ENCODE results near the gene TRAK1.

The TRAK1 gene

GRCh38 chr3:42264399-42265058 lies 173.4 kb downstream of the TRAK1 start:
- peak; percentile 39 to 99 (median 86) for DNase-seq

GRCh38 chr3:42265059-42265991 lies 174.2 kb downstream of the TRAK1 start:
- DNase-seq = peak in 1 of 10 donors; percentile 81
- intact Hi-C loops (cut with DNase I) = no loop called here

More at GRCh38 chr3:42264399-42265058, 173.4 kb downstream of the TRAK1 start:
- intact Hi-C loops (cut with DNase I) = no loop called here

- intact Hi-C loops (cut with DNase I) = no loop called here
- DNase-seq = no peak
These were observed 174.9 kb downstream of the TRAK1 start, which contains the start of gene CCK for GRCh38 chr3:42266085-42266484. TSS of gene CCK (minus strand) at chr3:42266185. CDS start at chr3:42263630, 2,555 bp downstream.

- intact Hi-C loops (cut with DNase I) = no loop called here
- DNase-seq = peak in 5 of 10 donors; percentile 18 to 89 (median 77)
These were observed 176.7 kb downstream of the TRAK1 start for GRCh38 chr3:42267878-42268277.

GRCh38 chr3:42269647-42270046 lies 178.5 kb downstream of the TRAK1 start:
- intact Hi-C loops (cut with DNase I) = no loop called here
- peak in 3 of 10 donors; percentile 28 to 85 (median 75) for DNase-seq

GRCh38 chr3:42270561-42270960 lies 179.4 kb downstream of the TRAK1 start:
- no peak for DNase-seq
- intact Hi-C loops (cut with DNase I) = no loop called here

GRCh38 chr3:42271786-42272185 lies 180.6 kb downstream of the TRAK1 start:
- intact Hi-C loops (cut with DNase I) = no loop called here
- no peak for DNase-seq

GRCh38 chr3:42273361-42273760 lies 182.2 kb downstream of the TRAK1 start:
- no peak for DNase-seq
- intact Hi-C loops (cut with DNase I) = no loop called here

- DNase-seq = no peak
- intact Hi-C loops (cut with DNase I) = no loop called here
These were observed 183.1 kb downstream of the TRAK1 start for GRCh38 chr3:42274266-42274665.

- no peak for DNase-seq
- intact Hi-C loops (cut with DNase I) = no loop called here
These were observed 184.1 kb downstream of the TRAK1 start for GRCh38 chr3:42275217-42275616.

Data from posterior cingulate gyrus (tissue), 11 donors.